ENCODE data around the gene RTL5.

DNA sequence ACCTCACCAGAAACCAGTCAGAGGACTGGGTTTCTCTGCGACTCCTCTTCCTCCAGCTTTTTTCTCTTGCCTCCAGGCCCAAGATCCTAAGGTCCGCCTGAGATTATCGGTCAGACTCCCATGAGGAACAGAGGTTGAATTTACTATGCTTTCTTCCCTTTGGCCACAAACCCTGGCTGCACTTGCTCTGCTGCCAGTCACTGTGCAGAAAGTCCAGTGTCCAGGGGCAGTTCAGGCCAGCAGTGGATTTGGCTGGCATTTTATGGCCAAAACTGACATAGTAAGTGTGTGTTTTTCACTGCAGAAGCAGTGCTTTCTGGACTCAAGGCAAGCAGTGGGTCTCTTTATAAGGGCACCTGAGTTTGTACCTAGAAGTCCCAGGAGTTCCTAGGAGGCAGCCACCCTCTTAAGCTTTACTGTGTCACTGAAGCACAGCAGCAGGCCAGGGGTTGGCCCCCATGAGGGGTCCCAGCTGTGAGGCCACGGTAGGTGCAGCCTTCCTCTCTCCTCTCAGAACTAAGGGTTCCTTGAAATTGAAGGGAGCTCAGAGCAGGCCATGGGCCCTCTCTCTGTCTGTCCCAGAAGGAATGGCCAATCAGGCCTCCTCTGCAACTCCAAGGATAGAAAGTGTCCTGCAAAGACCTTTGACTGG, 3.4 kb downstream of the RTL5 start:
- no peak for TF ChIP-seq EZH2 (IDR thresholded peaks at IDR 0.05)
- TF ChIP-seq RAD21 (IDR thresholded peaks at IDR 0.05; ENCODE audit: low read depth): no peak
- TF ChIP-seq TCF7L2 (IDR thresholded peaks at IDR 0.05; ENCODE audit: borderline replicate concordance, extremely low read depth, insufficient read depth, insufficient read length): no peak
- TF ChIP-seq EGR1 (IDR thresholded peaks at IDR 0.05; ENCODE audit: low read depth): no peak
- TF ChIP-seq, protein P1, sequence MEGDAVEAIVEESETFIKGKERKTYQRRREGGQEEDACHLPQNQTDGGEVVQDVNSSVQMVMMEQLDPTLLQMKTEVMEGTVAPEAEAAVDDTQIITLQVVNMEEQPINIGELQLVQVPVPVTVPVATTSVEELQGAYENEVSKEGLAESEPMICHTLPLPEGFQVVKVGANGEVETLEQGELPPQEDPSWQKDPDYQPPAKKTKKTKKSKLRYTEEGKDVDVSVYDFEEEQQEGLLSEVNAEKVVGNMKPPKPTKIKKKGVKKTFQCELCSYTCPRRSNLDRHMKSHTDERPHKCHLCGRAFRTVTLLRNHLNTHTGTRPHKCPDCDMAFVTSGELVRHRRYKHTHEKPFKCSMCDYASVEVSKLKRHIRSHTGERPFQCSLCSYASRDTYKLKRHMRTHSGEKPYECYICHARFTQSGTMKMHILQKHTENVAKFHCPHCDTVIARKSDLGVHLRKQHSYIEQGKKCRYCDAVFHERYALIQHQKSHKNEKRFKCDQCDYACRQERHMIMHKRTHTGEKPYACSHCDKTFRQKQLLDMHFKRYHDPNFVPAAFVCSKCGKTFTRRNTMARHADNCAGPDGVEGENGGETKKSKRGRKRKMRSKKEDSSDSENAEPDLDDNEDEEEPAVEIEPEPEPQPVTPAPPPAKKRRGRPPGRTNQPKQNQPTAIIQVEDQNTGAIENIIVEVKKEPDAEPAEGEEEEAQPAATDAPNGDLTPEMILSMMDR (IDR thresholded peaks at IDR 0.05 in 2 of 3, conservative IDR thresholded peaks at IDR 0.05 in 1 of 3; ENCODE audit: borderline replicate concordance in 1 of 3, insufficient read depth in 1 of 3, low read depth in 2 of 3, low read length in 2 of 3): no peak
- TF ChIP-seq, protein P2, sequence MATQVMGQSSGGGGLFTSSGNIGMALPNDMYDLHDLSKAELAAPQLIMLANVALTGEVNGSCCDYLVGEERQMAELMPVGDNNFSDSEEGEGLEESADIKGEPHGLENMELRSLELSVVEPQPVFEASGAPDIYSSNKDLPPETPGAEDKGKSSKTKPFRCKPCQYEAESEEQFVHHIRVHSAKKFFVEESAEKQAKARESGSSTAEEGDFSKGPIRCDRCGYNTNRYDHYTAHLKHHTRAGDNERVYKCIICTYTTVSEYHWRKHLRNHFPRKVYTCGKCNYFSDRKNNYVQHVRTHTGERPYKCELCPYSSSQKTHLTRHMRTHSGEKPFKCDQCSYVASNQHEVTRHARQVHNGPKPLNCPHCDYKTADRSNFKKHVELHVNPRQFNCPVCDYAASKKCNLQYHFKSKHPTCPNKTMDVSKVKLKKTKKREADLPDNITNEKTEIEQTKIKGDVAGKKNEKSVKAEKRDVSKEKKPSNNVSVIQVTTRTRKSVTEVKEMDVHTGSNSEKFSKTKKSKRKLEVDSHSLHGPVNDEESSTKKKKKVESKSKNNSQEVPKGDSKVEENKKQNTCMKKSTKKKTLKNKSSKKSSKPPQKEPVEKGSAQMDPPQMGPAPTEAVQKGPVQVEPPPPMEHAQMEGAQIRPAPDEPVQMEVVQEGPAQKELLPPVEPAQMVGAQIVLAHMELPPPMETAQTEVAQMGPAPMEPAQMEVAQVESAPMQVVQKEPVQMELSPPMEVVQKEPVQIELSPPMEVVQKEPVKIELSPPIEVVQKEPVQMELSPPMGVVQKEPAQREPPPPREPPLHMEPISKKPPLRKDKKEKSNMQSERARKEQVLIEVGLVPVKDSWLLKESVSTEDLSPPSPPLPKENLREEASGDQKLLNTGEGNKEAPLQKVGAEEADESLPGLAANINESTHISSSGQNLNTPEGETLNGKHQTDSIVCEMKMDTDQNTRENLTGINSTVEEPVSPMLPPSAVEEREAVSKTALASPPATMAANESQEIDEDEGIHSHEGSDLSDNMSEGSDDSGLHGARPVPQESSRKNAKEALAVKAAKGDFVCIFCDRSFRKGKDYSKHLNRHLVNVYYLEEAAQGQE (IDR thresholded peaks at IDR 0.05; ENCODE audit: low read depth): no peak
- no peak for TF ChIP-seq POLR2A (IDR thresholded peaks at IDR 0.05; ENCODE audit: borderline replicate concordance, extremely low read depth, insufficient read depth, insufficient read length)
- no peak for TF ChIP-seq JUND (IDR thresholded peaks at IDR 0.05)
- no peak for TF ChIP-seq SP1 (IDR thresholded peaks at IDR 0.05; ENCODE audit: low read depth)
- TF ChIP-seq, protein P3, sequence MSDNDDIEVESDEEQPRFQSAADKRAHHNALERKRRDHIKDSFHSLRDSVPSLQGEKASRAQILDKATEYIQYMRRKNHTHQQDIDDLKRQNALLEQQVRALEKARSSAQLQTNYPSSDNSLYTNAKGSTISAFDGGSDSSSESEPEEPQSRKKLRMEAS (IDR thresholded peaks at IDR 0.05): no peak
- TF ChIP-seq SIN3A (IDR thresholded peaks at IDR 0.05; ENCODE audit: low read depth): no peak
- TF ChIP-seq ZBTB33 (IDR thresholded peaks at IDR 0.05; ENCODE audit: extremely low read depth, insufficient replicate concordance, low read length): no peak
- TF ChIP-seq EZH2phosphoT487 (IDR thresholded peaks at IDR 0.05; ENCODE audit: borderline replicate concordance): no peak

Measured in HCT116 (cell line).